ENCODE measurements around the gene HLA-A. TPM values are rescaled to one million over a fixed set of nuclear protein-coding genes. Genes with fewer than 3 reads are reported as not detected.
A peak's percentile ranks its signal among the peaks of the same experiment; 100 is the strongest.

The HLA-A gene
- total and polyA plus RNA-seq, 9 of the 15 experiments (the other 6 are each of a cell fraction or from before 2014, with no cell fraction given): 0.46 to 3.3 TPM; not detected in 7

- TF ChIP-seq TCF3 (CRISPR knock-in tag; IDR thresholded peaks at IDR 0.05) (0 out of 2 replicates have a peak, but pooled peaks have one; percentile 6), TARDBP (IDR thresholded peaks at IDR 0.05) (no peak), ZNF696 (CRISPR knock-in tag; conservative IDR thresholded peaks at IDR 0.05) (no peak), ZBTB12 (CRISPR knock-in tag; IDR thresholded peaks at IDR 0.05) (no peak), ZBTB34 (CRISPR knock-in tag; IDR thresholded peaks at IDR 0.05) (no peak), RFX1 (IDR thresholded peaks at IDR 0.05) (no peak)
Measured at GRCh38 chr6:29968130-29968529, 25.8 kb downstream of the HLA-A start (continued).

- in situ Hi-C loops (cut with MboI): no loop called here
- Histone ChIP-seq H3K36me3 (ENCODE audit: control insufficient read depth, insufficient read depth, low read length) (peaks cover 5% of the 10 kb centered on the region; the same call in 1 of the 3 replicates), H3K4me2 (ENCODE audit: insufficient read depth, low read length) (no peak overlapping the region), H3K9me1 (ENCODE audit: control insufficient read depth, insufficient read depth, low read length) (peaks cover 3% of the 10 kb centered on the region), H3K4me1 (replicated peaks in 1 of 2; ENCODE audit: control insufficient read depth in 2 of 2, insufficient read depth in 2 of 2, low read length in 2 of 2) (peaks cover 10 to 17% of the 10 kb centered on the region in 2 experiments), H2AFZ (ENCODE audit: low read depth, low read length) (no peak overlapping the region), H3K4me3 (no peak overlapping the region), H3K79me2 (ENCODE audit: control insufficient read depth, insufficient read depth, low read length) (peaks cover 39% of the 10 kb centered on the region), H3K27me3 (ENCODE audit: control insufficient read depth in 2 of 2, insufficient read depth in 2 of 2, low read length in 2 of 2) (no peaks in the 10 kb centered on the region), H3K9ac (ENCODE audit: insufficient read depth in 1 of 2, low read depth in 2 of 2, low read length in 2 of 2) (no peak overlapping the region), H4K20me1 (replicated peaks; ENCODE audit: control insufficient read depth, insufficient read depth, low read length) (no peaks in the 10 kb centered on the region), H3K9me3 (replicated peaks; ENCODE audit: control insufficient read depth, insufficient read depth, low read depth, low read length) (no peaks in the 10 kb centered on the region), H3K27ac (ENCODE audit: extremely low read depth, low read depth, low read length) (no peak overlapping the region)
- 85% methylated on average over 2 of the region's 2 CpGs for WGBS (ENCODE audit: insufficient coverage, low coverage, missing lambda C conversion rate)
- ATAC-seq (no peak), DNase-seq (ENCODE audit: extremely low read depth in 1 of 4, low spot score in 3 of 4) (no peak), FAIRE-seq (no peak)
- POLR2A ChIA-PET: no interaction called here
- intact Hi-C loops (cut with micrococcal nuclease): loop anchor here (5.0 kb wide), 2 partner anchors 93 to 122 kb away; partner anchors contain the start of gene POLR1H
- CTCF ChIA-PET (ENCODE audit: low intra/inter-chr PET ratio): no interaction called here
- BruUV-seq (replicated peaks): no TSS peak
- TF ChIP-seq MAFK (IDR thresholded peaks at IDR 0.05; ENCODE audit: low read length) (peak; percentile 15; the same call in 1 of the 2 replicates), RBM17 (IDR thresholded peaks at IDR 0.05; ENCODE audit: borderline replicate concordance, low read depth, low read length) (no peak), RNF219 (CRISPR knock-in tag; IDR thresholded peaks at IDR 0.05) (no peak), RUNX1 (IDR thresholded peaks at IDR 0.05; ENCODE audit: low read depth) (no peak), KAT2B (IDR thresholded peaks at IDR 0.05; ENCODE audit: low read depth, low read length) (no peak), NR2C1 (IDR thresholded peaks at IDR 0.05) (no peak), NR2C1 (tag; IDR thresholded peaks at IDR 0.05) (no peak), ZKSCAN3 (CRISPR knock-in tag; IDR thresholded peaks at IDR 0.05) (no peak), ATF6 (CRISPR knock-in tag; IDR thresholded peaks at IDR 0.05) (no peak), ZNF316 (IDR thresholded peaks at IDR 0.05) (peak; percentile 81), ZNF436 (CRISPR knock-in tag; IDR thresholded peaks at IDR 0.05) (no peak)
Measured at GRCh38 chr6:29968905-29969304, 26.6 kb downstream of the HLA-A start.
